H9 (cell line): Measurements from ENCODE around the gene ERGIC3. TPM values are rescaled to one million over a fixed set of nuclear protein-coding genes. Genes with fewer than 3 reads are reported as not detected.

Experiments
- DNase-seq: peaks from one replicate; pipeline ENCODE4 v3.0.0-alpha.2; 2017
- H2AFZ ChIP-seq: one replicate; pipeline ENCODE4 v1.6.1; 2013; ENCODE audit warnings: mild to moderate bottlenecking, low read length, control low read depth, moderate library complexity
- H2AK5ac ChIP-seq: 2 replicates; pipeline ENCODE4 v1.6.1; 2013; ENCODE audit warnings: low read length, control low read depth, mixed read lengths; ENCODE audit not compliant: insufficient read length
- H2BK120ac ChIP-seq: one replicate; pipeline ENCODE4 v1.6.1; 2013; ENCODE audit warnings: low read depth, mild to moderate bottlenecking, low read length, control low read depth, inconsistent platforms; ENCODE audit not compliant: poor library complexity, severe bottlenecking
- H2BK12ac ChIP-seq: 2 replicates; pipeline ENCODE4 v1.6.1; 2013; ENCODE audit warnings: low read length, control low read depth, mixed read lengths, low read depth; ENCODE audit not compliant: insufficient read length
- H2BK15ac ChIP-seq: 2 replicates; pipeline ENCODE4 v1.6.1; 2013; ENCODE audit warnings: low read depth, low read length, control low read depth
- H2BK20ac ChIP-seq: one replicate; pipeline ENCODE4 v1.6.1; 2013; ENCODE audit warnings: low read depth, mild to moderate bottlenecking, low read length, control low read depth, inconsistent platforms; ENCODE audit not compliant: poor library complexity, severe bottlenecking
- H2BK5ac ChIP-seq: 2 replicates; pipeline ENCODE4 v1.6.1; 2013; ENCODE audit warnings: low read length, control low read depth, mixed read lengths; ENCODE audit not compliant: insufficient read length
- H3K14ac ChIP-seq: 2 replicates; pipeline ENCODE4 v1.6.1; 2013; ENCODE audit warnings: low read length, control low read depth; ENCODE audit not compliant: insufficient read depth
- H3K18ac ChIP-seq: 2 replicates; pipeline ENCODE4 v1.6.1; 2013; ENCODE audit warnings: low read depth, mild to moderate bottlenecking, mixed read lengths, low read length, control low read depth; ENCODE audit not compliant: insufficient read length
- H3K23ac ChIP-seq: 2 replicates; pipeline ENCODE4 v1.6.1; 2013; ENCODE audit warnings: low read length, control low read depth, mixed read lengths, low read depth; ENCODE audit not compliant: insufficient read length
- H3K23me2 ChIP-seq: 2 replicates; pipeline ENCODE4 v1.6.1; 2013; ENCODE audit warnings: low read depth, mild to moderate bottlenecking, mixed read lengths, low read length, control low read depth; ENCODE audit not compliant: insufficient read length, poor library complexity, severe bottlenecking
- H3K27ac ChIP-seq: 2 replicates; pipeline ENCODE4 v1.5.1; 2013; ENCODE audit warnings: low read length, control low read depth, mixed read lengths, low read depth; ENCODE audit not compliant: insufficient read length
- H3K27me3 ChIP-seq: 2 replicates; pipeline ENCODE4 v1.6.1; 2013; ENCODE audit warnings: low read length, control low read depth, inconsistent platforms; ENCODE audit not compliant: insufficient read depth
- H3K4ac ChIP-seq: 2 replicates; pipeline ENCODE4 v1.6.1; 2013; ENCODE audit warnings: low read depth, mild to moderate bottlenecking, control low read depth, inconsistent platforms, low read length, moderate library complexity
- H3K4me1 ChIP-seq: 2 replicates; pipeline ENCODE4 v1.6.1; 2013; ENCODE audit warnings: low read length, control low read depth, inconsistent platforms; ENCODE audit not compliant: insufficient read depth
- H3K4me2 ChIP-seq: 2 replicates; pipeline ENCODE4 v1.6.1; 2013; ENCODE audit warnings: low read length, control low read depth, mixed read lengths; ENCODE audit not compliant: insufficient read length, insufficient read depth
- H3K56ac ChIP-seq: 2 replicates; pipeline ENCODE4 v1.6.1; 2013; ENCODE audit warnings: low read depth, mild to moderate bottlenecking, mixed read lengths, low read length, control low read depth; ENCODE audit not compliant: insufficient read length
- H3K79me1 ChIP-seq: 2 replicates; pipeline ENCODE4 v1.6.1; 2013; ENCODE audit warnings: low read depth, mild to moderate bottlenecking, moderate library complexity, low read length, control low read depth, inconsistent platforms; ENCODE audit not compliant: insufficient read depth, poor library complexity, severe bottlenecking
- H3K79me2 ChIP-seq: 2 replicates; pipeline ENCODE4 v1.6.1; 2013; ENCODE audit warnings: low read length, control low read depth, inconsistent platforms; ENCODE audit not compliant: insufficient read depth
- H3K9ac ChIP-seq: 2 replicates; pipeline ENCODE4 v1.6.1; 2013; ENCODE audit warnings: low read length, control low read depth, mixed read lengths; ENCODE audit not compliant: insufficient read length; ENCODE audit errors: extremely low read depth
- H3K9me3 ChIP-seq: one replicate; pipeline ENCODE4 v1.6.1; 2013; ENCODE audit warnings: low read depth, low read length, inconsistent platforms; ENCODE audit not compliant: control insufficient read depth
- H3T11ph ChIP-seq: one replicate; pipeline ENCODE4 v1.6.1; 2013; ENCODE audit warnings: mild to moderate bottlenecking, low read length, control low read depth, inconsistent platforms
- H4K20me1 ChIP-seq: one replicate; pipeline ENCODE4 v1.6.1; 2013; ENCODE audit not compliant: control insufficient read depth, insufficient read length, insufficient read depth
- H4K5ac ChIP-seq: 2 replicates; pipeline ENCODE4 v1.6.1; 2013; ENCODE audit warnings: low read depth, mild to moderate bottlenecking, mixed read lengths, low read length, control low read depth; ENCODE audit not compliant: insufficient read length
- H4K8ac ChIP-seq: replicated peaks from 2 replicates; pipeline ENCODE4 v1.6.1; 2013; ENCODE audit warnings: low read length, control low read depth, mixed read lengths, low read depth; ENCODE audit not compliant: insufficient read length
- H4K91ac ChIP-seq: 2 replicates; pipeline ENCODE4 v1.6.1; 2013; ENCODE audit warnings: low read depth, mild to moderate bottlenecking, moderate library complexity, mixed read lengths, low read length, control low read depth; ENCODE audit not compliant: insufficient read length
- H3K27ac Mint-ChIP-seq, 3 experiments: 2 replicates in 2 of 3; 3 replicates in 1 of 3; pipeline ENCODE4 v1.8.0; 2020 to 2021; ENCODE audit warnings: mixed read lengths in 3 of 3, mild to moderate bottlenecking in 1 of 3, moderate library complexity in 1 of 3
- H3K27me3 Mint-ChIP-seq: 2 replicates; pipeline ENCODE4 v1.8.0; 2021; ENCODE audit warnings: low read depth, mild to moderate bottlenecking, moderate library complexity, mixed read lengths
- H3K36me3 Mint-ChIP-seq, 3 experiments: 2 replicates in 2 of 3; 3 replicates in 1 of 3; pipeline ENCODE4 v1.8.0; 2020 to 2021; ENCODE audit warnings: low read depth in 3 of 3, mixed read lengths in 3 of 3; ENCODE audit not compliant: insufficient read depth in 1 of 3
- H3K4me1 Mint-ChIP-seq, 2 experiments: 2 replicates each; pipeline ENCODE4 v1.8.0; 2020; ENCODE audit warnings: mixed read lengths in 2 of 2
- H3K4me3 Mint-ChIP-seq, 2 experiments: 2 replicates in 1 of 2; 3 replicates in 1 of 2; pipeline ENCODE4 v1.8.0; 2020 to 2021; ENCODE audit warnings: mild to moderate bottlenecking in 2 of 2, mixed read lengths in 2 of 2, moderate library complexity in 1 of 2
- H3K9me3 Mint-ChIP-seq, 2 experiments: 2 replicates in 1 of 2; 3 replicates in 1 of 2; pipeline ENCODE4 v1.8.0; 2020; ENCODE audit warnings: mild to moderate bottlenecking in 2 of 2, mixed read lengths in 2 of 2, moderate library complexity in 1 of 2
- WGBS: extraction: QIAGEN DNeasy Blood & Tissue Kit; methylation state at CpG from one replicate; pipeline ENCODE4 v1.1.7; 2013; ENCODE audit warnings: missing lambda C conversion rate, low lambda C conversion rate, mixed read lengths; ENCODE audit not compliant: insufficient read length; ENCODE audit errors: extremely low coverage; 5-methylcytosine and 5-hydroxymethylcytosine counted together
- total RNA-seq: library from RNA; stranded (reverse); gene quantifications from 2 replicates; pipeline ENCODE4 v1.2.1, GENCODE V29; 2021
- TF ChIP-seq, protein P1 (sequence below): fragments of 200-600 bp; sonication (generic); conservative IDR thresholded peaks from 3 replicates; pipeline ENCODE4 v1.8.0; 2021; ENCODE audit warnings: antibody characterized with exemption, mild to moderate bottlenecking

ERGIC3 gene
- total RNA-seq, 1 experiment from 2014 or later = 188 TPM

DNA sequence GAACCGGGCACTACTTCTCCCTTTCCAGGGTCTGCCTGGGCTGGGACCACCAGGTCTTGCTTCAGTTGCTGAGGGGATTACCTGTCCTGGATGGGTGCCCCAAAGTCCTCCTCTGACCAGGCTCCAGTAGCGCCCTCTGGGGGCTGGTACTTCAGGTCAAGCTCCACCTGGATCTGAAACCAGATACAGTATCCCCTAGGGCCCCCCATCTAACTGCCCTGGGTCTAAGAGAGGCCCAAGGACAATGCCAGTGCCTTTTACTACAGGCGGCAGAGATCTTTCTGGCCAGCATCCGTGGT, 62.5 kb downstream of the ERGIC3 start:
- H2BK15ac ChIP-seq = no peak overlapping the region
- peaks cover 12% of the 10 kb centered on the region; the same call in 1 of the 2 replicates for H3K27me3 ChIP-seq
- H2BK12ac ChIP-seq = no peak overlapping the region
- no peak overlapping the region for H3K56ac ChIP-seq
- H3K27me3 Mint-ChIP-seq = peaks cover 56% of the 10 kb centered on the region
- H2AK5ac ChIP-seq = no peak overlapping the region
- H3K79me1 ChIP-seq = no peaks in the 10 kb centered on the region
- H2AFZ ChIP-seq = no peak overlapping the region
- H3K9me3 Mint-ChIP-seq = no peaks in the 10 kb centered on the region
- no peaks in the 10 kb centered on the region for H3K9me3 ChIP-seq
- H3K4me2 ChIP-seq = no peak overlapping the region
- H3K18ac ChIP-seq = no peak overlapping the region
- H2BK20ac ChIP-seq = no peak overlapping the region
- H3K27ac ChIP-seq = no peak overlapping the region
- H3K23ac ChIP-seq = no peak overlapping the region
- no CpG with 5 or more reads among the region's 4 CpGs for WGBS
- H3K14ac ChIP-seq = no peak overlapping the region
- no peaks in the 10 kb centered on the region; a peak in 1 of 7 replicates for H3K36me3 Mint-ChIP-seq
- no peak overlapping the region for H3K4me3 Mint-ChIP-seq
- H3K79me2 ChIP-seq = no peaks in the 10 kb centered on the region
- H4K8ac ChIP-seq = no peak overlapping the region
- no peaks in the 10 kb centered on the region for H3K4me1 ChIP-seq
- no peak overlapping the region for H3K27ac Mint-ChIP-seq
- TF ChIP-seq, protein P1, sequence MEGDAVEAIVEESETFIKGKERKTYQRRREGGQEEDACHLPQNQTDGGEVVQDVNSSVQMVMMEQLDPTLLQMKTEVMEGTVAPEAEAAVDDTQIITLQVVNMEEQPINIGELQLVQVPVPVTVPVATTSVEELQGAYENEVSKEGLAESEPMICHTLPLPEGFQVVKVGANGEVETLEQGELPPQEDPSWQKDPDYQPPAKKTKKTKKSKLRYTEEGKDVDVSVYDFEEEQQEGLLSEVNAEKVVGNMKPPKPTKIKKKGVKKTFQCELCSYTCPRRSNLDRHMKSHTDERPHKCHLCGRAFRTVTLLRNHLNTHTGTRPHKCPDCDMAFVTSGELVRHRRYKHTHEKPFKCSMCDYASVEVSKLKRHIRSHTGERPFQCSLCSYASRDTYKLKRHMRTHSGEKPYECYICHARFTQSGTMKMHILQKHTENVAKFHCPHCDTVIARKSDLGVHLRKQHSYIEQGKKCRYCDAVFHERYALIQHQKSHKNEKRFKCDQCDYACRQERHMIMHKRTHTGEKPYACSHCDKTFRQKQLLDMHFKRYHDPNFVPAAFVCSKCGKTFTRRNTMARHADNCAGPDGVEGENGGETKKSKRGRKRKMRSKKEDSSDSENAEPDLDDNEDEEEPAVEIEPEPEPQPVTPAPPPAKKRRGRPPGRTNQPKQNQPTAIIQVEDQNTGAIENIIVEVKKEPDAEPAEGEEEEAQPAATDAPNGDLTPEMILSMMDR = peak; percentile 75
- H4K5ac ChIP-seq = no peak overlapping the region
- H4K91ac ChIP-seq = no peak overlapping the region
- no peak overlapping the region for H3T11ph ChIP-seq
- DNase-seq = peak; percentile 83
- peaks cover 6 to 9% of the 10 kb centered on the region in 2 experiments for H3K4me1 Mint-ChIP-seq
- H3K4ac ChIP-seq = no peak overlapping the region
- H3K9ac ChIP-seq = no peak overlapping the region
- no peak overlapping the region for H2BK120ac ChIP-seq
- H2BK5ac ChIP-seq = no peak overlapping the region
- no peaks in the 10 kb centered on the region for H4K20me1 ChIP-seq
- H3K23me2 ChIP-seq = peaks cover 16% of the 10 kb centered on the region
